HUDEP-2 (cell line): ENCODE data around the gene SCN10A.

Experiments
- DNase-seq, 76 experiments: peaks; one replicate each; lab custom pipeline; 2025; ENCODE audit not compliant: unreplicated experiment in 76 of 76; lab: John Stamatoyannopoulos, UW

Gene SCN10A

DNA sequence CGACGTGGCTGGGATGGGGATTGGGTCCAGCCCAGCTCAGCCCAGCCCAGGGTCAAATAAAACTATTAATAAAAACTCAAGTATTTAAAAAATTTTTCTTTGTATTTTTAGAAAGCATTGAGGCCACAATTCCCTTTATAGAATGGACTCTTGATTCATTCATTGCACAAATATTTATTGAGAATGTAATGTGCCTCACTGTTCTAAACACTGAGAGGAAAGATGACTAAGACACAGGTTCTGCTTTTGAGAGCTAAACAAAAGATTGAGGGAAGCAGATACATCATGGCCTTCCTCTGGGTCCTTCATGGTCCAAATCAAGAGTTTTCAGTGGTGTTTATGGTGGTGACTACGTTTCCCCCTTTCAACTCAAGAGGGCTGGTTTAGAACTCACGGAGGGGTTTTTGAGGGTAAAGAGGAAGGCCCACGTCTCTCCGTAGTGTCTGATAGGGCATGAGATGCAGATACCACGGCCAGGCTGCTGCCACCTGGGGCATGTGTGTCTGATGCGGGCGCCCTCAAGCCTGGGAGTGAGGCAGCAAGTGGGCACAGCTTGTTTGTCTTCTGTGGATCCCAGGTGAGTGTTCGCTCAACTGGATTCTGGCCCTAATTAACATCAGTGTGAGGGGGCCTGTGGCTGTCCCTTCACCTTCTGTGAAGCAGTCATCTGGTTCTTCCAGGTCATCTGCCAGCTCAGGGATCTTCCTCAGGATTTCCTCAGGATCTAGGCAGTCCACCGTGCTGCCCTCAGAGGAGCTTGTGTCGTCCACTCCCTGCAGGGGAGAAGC lies 93.0 kb downstream of the SCN10A start:
- no peak for DNase-seq

DNA sequence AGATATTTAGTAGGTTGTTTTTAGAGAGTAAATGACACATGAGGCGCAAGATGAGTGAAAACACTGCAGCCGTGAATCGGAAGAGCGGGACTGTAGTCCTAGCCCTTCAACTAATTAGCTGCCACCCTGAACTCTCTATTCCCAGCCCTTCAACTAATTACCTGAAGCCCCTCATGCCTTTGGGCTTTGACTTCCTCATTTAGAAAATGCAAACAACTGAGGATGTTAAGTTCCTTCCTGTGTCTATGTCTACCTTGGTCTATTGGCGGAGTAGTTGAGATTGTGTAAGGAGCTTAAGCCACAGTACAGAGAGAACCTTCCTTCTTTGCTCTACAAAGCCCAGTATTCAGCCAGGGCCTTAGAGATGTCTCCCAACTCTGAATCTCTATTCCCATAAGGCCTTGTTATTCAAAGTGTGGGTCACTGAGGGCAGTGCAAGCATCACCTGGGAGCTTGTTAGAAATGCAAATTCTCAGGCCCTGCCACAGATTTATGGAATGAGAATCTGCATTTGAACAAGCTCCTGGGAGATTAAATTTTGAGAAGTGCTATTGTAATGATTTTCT lies 94.7 kb downstream of the SCN10A start:
- no peak for DNase-seq

DNA sequence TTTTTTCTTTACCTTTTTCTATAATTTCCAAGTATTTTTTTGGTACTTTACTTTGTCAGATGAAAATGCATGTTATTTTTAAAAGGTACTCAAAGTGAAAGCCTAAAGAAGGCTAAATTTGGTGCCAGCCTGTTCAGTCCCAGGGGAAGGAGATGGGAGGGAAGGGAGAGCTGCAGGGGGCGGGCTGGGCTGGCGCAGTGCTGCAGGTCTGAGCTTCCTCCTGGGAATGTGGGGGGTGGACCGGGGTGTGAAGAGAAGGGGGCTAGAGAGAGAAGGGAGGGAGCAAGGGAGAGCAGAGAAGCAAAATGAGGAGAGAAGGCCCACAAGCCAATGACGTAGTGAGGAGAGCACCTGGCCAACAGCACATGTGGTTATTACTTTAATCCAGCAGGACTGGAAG lies 95.6 kb downstream of the SCN10A start:
- DNase-seq = no peak

DNA sequence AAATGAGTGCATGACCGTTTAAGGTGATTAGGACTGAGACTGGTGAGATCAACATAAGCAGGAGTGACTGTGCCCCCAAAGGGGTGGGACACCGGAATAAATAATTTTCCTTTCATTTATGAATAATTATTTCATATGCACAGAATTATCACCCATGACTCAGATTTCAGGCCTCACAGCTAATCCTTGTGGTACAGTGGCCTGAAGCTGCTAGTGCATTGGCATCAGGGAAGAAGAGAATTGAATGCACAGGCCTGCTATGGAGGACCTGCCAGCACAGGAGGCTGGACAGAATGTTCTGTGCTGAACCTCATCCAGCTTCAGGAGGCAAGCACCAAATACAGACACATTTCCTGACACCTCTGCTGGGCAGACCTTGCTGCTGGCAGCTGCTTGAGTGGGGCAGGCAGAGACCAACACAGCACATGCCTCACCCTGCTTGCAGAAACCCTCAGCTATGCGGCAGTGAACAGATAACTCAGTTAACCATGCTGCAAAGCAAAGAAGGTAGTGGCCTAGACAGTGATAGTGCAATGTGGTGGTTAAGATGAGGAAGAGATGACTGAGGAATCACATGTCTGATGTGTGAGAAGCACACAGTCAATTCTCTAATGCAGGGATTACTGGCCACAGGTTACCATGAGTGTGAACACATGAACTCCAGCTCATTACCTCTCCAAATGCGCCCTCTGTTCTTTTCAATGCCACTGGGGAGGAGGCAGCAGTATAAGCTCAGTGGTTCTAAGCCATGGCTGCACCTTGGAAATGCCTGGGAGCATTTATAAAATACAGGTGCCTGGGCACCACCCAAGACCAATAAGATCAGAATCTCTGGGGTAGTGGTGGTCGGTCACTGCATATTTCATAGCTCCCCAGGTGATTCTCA lies 98.4 kb downstream of the SCN10A start:
- DNase-seq = peak in 55 of 76 experiments; percentile 5 to 78 (median 36)

DNA sequence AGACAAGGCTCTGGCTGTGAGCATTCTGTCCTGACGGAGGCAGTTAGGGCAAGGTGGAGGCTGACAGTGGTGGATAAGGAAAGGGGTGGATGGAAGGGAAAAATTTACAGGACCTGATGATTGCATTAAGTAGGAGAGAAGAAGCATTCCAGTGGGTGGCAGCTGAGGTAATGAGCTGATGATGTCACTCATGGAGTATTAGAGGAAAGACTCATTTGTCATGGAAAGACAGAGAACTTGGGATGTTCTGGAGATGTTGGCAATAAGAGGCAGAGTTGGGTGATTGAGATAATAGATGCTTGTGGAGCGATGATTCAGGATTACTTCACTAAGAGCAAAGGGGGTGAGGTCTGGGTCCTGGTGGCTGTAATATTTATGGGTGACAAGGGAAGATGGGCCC lies 102.9 kb downstream of the SCN10A start:
- no peak for DNase-seq

DNA sequence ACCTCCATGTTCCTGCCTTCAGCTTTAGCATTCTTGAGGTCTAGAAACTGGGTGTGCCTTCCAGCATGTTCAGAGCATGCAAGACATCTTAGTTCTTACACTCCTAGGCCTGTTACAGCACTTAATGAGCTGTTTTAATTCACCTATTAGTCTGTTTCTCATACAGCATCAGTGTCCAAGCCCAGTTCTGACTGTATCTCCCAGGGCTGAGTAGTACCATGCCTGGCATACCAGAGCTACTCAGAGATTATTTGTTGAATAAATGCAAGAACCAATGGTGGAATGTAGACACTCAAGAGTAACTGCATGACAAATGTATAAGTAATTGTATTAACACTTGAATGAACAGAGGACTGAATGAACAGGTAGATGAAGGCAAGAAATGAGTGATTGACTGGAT lies 104.7 kb downstream of the SCN10A start:
- DNase-seq = no peak

DNA sequence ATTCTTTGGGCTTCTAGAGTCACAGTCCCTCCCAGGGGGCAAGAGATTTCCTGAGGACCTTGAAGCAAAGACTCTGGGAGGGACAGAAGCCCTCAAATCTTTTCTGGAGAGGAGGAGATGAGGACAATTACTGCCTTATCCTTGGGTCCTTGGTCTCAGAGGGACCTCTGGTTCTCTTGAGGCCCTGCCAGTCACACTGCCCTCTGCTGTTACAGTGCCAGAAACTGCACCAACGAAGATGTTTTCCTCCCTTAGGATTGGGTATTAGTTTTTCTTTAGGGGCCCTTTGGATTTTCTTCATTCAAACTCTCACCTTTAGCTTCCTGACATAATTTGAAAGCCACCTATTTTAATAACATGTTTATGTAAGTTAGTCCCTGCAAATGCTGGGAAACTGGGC lies 108.3 kb downstream of the SCN10A start:
- DNase-seq = peak in 5 of 76 experiments; percentile 3 to 17 (median 11)

DNA sequence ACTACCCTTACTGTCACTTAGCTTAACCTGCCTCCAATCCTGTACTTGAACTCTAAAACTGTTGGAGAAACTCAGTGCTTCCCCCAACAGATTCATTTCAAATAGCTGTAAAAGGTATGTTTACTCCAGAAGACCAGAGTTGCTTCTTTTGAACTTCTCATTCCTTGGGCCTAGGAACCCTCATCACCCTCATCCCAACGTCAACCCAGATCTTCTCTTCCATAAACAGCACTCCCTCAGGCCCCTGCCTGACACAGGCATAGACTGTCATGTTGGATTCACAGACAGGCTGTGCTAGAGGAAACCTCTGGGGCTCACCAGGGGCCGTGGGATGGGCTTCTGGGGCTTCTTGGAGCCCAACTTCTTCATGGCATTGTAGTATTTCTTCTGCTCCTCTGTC lies 109.1 kb downstream of the SCN10A start:
- no peak for DNase-seq

DNA sequence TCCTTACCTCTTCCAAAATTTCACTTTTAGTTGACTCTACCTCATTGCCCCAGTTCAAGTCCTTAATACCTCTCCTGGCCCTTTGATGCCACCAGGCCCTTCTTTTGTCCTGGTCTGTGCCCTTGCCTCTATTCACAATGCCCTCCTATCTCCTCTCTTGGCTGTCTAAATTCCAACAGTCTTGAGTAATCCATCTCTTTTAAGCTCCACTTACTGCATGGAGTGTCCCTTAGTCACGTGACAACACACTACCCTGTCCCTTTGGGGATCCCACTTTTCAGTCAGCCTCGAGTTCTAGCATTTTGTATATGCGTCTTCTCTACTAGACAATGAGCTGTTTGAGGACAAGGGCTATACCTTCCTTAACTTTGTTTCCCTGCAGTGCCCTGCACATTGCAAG lies 113.8 kb downstream of the SCN10A start:
- DNase-seq = no peak

DNA sequence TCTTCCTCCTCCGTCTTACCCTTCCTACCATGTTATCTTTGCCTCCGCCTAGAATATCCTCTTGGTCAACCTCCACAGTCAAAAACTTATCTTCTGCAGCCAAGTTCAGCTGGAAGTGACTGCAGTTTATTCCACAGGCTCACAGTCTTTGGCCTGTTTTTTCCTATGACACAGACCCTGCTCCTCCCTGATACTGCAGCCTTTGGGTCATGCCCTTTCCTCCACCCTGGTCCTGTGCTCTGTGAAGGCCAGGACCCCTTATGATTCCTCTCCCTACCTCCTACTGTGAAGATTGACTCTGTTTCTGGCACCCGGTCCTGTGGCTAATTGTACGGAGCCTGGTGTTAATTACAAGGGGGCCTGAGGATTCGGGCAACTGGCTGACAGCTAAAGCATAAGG lies 117.3 kb downstream of the SCN10A start:
- DNase-seq = no peak

DNA sequence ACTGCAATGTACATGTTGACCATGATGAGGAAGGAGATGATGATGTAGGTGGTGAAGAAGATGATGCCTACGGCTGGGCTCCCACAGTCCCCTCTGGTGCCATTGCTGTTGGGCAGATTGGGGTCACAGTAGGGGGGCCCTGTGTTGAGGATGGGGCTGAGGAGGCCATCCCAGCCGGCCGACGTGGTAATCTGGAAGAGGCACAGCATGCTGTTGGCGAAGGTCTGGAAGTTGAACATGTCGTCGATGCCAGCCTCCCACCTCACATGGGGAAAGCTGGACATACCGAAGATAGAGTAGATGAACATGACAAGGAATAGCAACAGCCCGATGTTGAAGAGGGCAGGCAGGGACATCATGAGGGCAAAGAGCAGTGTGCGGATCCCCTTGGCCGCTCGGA lies 118.0 kb downstream of the SCN10A start:
- DNase-seq = no peak

DNA sequence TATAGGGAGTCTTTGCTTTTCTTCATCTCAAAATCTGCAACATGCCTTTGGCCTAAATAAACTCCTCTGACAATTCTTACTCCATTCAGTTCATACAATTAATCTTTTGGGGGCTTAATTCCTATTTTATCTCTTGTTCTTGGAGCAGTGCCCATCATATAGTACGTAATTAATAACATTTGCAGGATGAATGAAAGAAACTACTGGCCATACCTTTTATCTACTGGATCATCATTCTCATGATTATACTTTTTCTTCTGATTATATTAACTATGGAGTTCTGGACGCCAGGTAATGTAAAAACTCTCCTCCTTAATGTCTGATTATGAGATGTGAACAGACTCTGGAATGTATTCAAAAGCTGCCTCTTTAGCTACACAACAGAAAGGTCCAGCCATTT lies 120.0 kb downstream of the SCN10A start:
- DNase-seq = no peak

DNA sequence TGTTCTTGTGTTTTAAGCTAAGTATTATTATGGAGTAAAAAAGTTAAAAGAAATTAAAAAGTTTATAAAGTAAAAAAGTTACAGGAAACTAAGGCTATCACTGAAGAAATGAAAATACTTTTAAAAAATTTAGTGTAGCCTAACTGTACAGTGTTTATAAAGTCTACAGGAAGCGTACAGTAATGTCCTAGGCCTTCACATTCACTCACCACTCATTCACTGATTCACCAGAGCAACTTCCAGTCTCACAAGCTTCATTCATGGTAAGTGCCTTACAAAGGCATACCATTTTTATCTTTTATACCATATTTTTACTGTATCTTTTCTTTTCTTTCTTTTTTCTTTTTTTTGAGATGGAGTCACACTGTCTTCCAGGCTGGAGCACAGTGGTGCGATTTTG lies 125.8 kb downstream of the SCN10A start:
- DNase-seq = no peak

DNA sequence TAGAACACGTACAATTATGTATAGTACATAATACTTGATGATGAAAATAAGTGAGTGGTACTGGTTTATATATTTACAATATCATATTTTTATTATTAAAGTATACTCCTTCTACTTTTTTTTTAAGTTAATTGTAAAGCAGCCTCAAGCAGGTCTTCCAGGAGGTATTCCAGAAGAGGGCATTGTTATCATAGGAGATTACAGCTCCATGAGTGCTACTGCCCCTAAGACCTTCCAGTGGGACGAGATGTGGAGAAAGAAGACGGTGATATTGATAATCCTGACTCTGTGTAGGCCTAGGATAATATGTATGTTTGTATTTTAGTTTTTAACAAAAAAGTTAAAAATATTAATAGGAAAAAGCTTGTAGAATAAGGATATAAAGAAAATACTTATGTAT lies 126.2 kb downstream of the SCN10A start:
- DNase-seq = no peak

DNA sequence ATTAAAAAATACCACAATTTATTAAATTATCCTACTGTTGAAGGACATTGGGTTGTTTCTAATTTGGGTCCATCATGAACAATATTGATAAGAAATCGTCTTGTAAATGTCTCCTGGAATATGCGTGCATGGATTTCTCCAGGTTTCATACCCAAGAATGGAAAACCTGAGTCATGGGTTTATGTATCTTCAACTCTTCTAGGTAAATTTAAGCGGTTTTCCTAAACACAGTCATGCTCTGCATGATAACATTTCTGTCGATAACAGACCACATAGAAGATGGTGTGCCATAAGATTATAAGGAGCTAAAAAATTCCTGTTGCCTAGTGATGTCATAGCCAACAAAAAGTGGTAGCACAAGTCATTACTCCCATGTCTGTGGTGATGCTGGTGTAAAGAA lies 126.7 kb downstream of the SCN10A start:
- no peak for DNase-seq

DNA sequence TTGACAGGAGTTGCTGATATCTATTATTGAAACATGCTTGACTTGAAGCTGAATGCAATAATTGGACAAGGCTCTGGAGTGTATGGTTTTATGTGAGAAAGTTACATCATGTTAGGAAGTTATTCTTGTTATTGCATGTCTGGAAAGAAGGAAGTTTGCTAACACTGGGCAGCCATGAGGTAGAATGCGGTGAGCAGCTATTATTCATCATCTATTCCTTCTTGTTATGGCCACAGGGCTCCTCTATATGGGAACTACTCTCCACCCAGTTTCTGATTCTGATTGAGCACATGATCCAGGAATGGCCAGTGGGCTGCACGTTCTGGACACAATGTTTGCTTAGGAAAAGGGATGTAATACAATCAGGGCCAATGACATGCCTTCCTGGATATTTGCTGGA lies 128.7 kb downstream of the SCN10A start:
- DNase-seq = no peak

DNA sequence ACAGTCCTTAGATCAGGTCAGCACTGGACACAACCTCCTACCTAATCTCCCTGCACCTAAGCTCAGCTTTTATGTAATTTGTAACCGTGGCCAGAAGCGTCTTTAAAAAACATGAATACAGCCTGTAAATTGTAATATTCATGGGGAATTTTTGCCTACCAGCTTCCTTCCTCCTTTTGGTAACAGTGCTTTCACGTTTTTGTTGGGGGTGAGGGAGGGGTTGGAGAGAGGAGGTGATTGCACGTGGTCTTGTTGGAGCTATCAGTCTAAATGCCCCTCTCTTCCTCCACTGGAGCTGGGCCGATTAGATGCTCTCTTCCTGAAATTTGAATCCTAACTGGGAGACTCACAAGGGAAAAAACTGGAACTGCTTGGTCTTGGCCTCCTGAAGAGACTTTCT lies 131.5 kb downstream of the SCN10A start:
- no peak for DNase-seq

DNA sequence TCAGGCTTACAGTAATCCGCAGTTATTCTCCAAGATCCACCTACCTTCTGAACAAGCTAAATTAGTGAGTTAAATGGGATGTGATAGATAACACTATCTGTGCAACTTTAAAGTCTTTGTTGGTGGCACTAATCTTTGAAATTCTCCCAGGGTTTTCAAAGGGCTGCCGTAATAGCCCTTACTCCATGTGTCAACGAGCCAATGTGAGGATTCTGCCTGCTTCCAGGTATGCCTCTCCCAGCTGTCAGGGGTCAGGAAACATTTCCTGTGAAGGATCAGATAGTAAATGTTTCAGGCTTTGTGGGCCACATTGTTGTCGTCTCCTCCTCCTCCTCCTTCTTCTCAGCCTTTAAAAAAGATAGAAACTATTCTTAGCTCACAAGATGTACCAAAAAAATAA lies 146.3 kb downstream of the SCN10A start:
- DNase-seq = no peak

DNA sequence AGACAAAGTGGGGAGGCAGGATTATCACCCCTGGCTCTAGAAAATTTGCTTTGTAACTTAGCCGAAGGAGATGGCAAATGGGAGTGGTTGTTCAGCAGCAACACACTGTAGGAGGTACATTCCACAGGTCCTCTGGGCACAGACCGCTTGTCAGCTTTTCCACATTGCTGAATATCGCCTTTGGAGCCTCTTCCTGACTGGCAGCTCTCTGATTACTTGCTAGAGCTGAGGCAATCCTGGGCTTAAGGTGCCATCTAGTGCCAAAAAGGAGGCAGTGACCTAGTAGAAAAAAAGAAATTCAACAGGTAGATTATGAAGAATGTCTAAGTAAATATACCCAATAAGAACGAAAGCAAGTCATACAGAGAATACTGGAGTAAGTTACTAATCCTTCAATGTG lies 153.5 kb downstream of the SCN10A start:
- peak in 13 of 76 experiments; percentile 2 to 41 (median 16) for DNase-seq

DNA sequence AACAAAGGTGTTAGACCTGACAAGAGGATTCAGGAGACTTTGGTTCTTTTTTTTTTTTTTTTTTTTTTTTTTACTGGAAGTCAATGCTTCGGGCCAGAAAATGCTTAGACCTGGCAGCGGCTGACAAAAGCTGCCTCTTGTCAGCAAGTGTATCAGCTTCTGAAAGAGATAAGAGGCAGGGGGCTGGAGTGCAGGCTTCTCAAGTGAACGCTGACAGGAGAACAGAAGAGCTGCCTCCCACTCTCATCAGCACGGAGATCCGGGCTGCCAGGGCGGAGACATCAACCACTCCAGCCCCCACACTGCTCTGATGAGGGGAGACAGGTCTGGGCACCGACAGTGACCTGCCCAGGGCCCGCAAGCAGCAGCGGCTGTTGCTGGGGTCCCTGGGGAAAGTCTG lies 157.2 kb downstream of the SCN10A start:
- peak in 2 of 76 experiments; percentile 8 to 10 for DNase-seq

DNA sequence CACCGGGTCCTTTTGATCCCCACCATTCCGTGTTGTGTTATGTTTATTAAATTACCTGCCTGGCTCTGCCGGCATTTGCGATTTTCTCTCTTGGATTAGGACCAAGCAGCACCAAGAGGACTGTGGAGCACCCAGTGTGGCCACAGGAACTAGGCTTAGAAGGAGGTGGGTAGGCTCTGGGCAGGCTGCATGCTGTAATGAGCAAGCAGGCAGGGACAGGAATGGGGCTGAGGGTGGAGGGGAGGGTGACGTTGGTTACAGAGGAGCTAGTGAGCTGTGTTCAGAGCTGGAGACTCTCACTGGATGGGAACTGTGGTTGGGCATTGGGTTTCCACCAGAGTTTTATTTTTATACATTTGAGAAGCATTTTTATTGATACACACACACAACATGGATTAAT lies 158.6 kb downstream of the SCN10A start:
- DNase-seq = no peak
